Stimulated activated CD8-positive, alpha-beta memory T cell treated with anti-CD3 and anti-CD28 coated beads, Interleukin-2, amount 100 ng/mL, for 1 hour (primary cell): ENCODE data around the gene LRRC53.

Experiments
- DNase-seq, 2 donors: peaks; one replicate each; pipeline ENCODE4 v3.0.0-alpha.2; 2020; ENCODE audit warnings: low read depth in 2 of 2

LRRC53 gene

GRCh38 chr1:74512170-74512915, at the start of gene LRRC53:
Gene LRRC53 (minus strand): TSS chr1:74512611. CDS start chr1:74483349, 29,262 bp downstream.
- DNase-seq = no peak

GRCh38 chr1:74549932-74550331, 37.5 kb upstream of the LRRC53 start:
- DNase-seq = no peak

- DNase-seq = no peak
These were observed 36.7 kb upstream of the LRRC53 start for GRCh38 chr1:74548961-74549750.

GRCh38 chr1:74545821-74546220, 33.4 kb upstream of the LRRC53 start:
- no peak for DNase-seq

- no peak for DNase-seq
These were observed 21.8 kb upstream of the LRRC53 start for GRCh38 chr1:74534241-74534640.

GRCh38 chr1:74531796-74532195, 19.4 kb upstream of the LRRC53 start:
- no peak for DNase-seq

GRCh38 chr1:74530892-74531291, 18.5 kb upstream of the LRRC53 start:
- no peak for DNase-seq

GRCh38 chr1:74528123-74528522, 15.7 kb upstream of the LRRC53 start:
- no peak for DNase-seq

- no peak for DNase-seq
These were observed 14.3 kb upstream of the LRRC53 start for GRCh38 chr1:74526708-74527107.

- DNase-seq = no peak
These were observed 11.6 kb upstream of the LRRC53 start for GRCh38 chr1:74523873-74524480.

- DNase-seq = no peak
These were observed 9.7 kb upstream of the LRRC53 start for GRCh38 chr1:74522148-74522547.

GRCh38 chr1:74517599-74518051, 5.2 kb upstream of the LRRC53 start:
- DNase-seq = no peak

- no peak for DNase-seq
These were observed 1.2 kb upstream of the LRRC53 start for GRCh38 chr1:74513411-74514300.

GRCh38 chr1:74508449-74508848, 4.0 kb downstream of the LRRC53 start:
- no peak for DNase-seq

GRCh38 chr1:74505928-74506710, 6.3 kb downstream of the LRRC53 start:
- DNase-seq = no peak

GRCh38 chr1:74504933-74505512, 7.4 kb downstream of the LRRC53 start:
- no peak for DNase-seq

- DNase-seq = no peak
These were observed 8.1 kb downstream of the LRRC53 start for GRCh38 chr1:74504125-74504932.

GRCh38 chr1:74502858-74503257, 9.6 kb downstream of the LRRC53 start:
- DNase-seq = no peak

GRCh38 chr1:74502432-74502831, 10.0 kb downstream of the LRRC53 start:
- DNase-seq = no peak

GRCh38 chr1:74498901-74499300, 13.5 kb downstream of the LRRC53 start:
- no peak for DNase-seq
